GOT3 (cell line): ENCODE data around the gene SIRT6.
"Not testable (repeated sequence)": the region's sequence is repeated elsewhere in the genome, so short reads cannot be mapped to it uniquely, and the experiment has no call there.

Source experiments
- DNase-seq: peaks from one replicate; lab custom pipeline; 2025; ENCODE audit warnings: mixed read lengths; lab: John Stamatoyannopoulos, UW

The SIRT6 gene

DNA sequence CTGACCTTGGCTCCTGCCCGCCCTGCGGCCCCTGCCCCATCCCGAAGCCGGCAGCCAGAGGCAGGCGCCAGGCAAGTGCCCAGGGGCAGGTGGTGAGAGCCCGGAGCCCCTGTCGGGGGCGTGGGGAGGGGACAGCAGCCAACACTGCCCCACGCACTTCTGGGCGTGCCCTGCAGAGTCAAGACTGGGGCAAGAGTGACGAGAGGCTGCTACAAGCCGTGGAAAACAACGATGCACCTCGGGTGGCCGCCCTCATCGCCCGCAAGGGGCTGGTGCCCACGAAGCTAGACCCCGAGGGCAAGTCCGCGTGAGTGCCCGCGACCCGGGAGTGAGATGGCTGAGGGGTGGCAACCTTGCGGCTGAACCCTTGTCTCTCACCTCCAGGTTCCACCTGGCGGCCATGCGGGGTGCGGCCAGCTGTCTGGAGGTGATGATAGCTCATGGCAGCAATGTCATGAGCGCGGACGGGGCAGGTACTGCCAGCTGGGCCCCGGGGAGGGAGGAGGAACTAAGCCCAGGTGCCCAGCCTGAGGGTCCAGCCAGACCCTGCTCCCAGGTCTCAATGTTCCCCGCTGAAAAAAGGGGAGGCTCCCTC lies 17.4 kb upstream of the SIRT6 start:
- DNase-seq, result no peak

DNA sequence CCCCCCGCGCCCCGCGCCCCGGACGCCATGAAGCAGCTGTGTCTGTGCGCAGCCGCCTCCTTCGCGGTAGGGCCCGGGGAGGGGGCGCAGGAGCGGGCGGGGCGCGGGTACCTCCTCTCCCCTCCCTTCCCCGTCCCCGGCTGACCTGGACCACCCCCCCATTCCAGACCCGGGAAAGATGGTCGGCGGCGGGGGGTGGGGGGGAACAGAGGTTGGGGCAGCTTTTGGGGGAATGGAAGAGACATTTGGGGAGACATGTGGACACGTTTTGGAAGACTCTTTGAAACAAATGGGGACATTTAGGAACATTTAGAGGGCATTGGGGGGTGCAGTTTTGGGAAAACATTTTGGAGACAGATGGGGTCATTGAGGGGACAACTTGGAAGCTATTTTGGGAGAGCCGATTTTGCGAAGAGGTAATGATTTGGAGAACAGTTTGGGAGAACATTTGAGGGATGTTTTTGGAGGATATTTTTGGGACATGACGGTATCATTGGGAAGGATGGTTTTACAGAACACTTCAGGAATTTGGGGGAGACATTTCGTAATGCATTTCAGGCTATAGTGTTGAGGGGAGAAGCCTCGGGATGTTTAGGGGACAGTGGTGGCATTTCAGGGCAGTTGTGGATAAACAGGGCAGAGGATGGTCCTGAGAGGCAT lies 16.2 kb upstream of the SIRT6 start:
- DNase-seq, result no peak

DNA sequence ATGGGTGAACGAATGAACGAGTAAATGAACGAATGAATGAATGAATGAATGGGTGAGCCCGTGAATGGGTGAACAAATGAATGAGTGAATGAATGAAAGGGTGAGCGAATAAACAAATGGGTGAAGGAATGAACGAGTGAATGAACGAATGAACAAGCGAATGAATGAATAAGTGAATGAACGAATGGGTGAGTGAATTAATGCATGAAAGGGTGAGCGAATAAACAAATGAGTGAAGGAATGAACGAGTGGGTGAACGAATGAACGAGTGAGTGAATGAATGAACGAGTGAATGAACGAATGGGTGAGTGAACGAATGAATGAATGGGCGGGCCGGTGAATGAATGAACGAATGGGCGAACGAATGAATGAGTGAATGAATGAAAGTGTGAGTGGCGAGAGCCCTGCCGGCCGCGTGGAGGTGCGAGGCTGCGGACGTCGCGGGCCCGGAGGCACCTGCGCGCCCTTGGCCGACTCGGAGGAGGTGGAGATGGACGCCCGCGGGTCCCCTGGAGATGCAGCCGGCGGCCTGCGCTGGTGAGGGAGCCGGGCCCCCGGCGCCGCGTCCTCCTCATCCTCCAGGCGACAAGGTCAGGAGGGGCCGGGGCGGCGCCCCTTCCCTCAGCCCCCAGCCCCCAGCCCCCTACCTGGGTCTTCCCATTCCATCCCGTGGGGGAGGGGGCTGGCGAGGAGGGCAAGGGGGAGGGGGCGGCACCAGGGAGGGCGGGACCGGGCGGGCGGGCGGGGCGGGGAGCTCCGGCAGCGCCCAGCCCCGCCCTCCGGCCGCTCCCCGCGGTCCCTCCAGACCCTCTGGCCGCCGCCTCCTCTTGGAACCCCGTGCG lies 15.5 kb upstream of the SIRT6 start:
- DNase-seq, result no peak

DNA sequence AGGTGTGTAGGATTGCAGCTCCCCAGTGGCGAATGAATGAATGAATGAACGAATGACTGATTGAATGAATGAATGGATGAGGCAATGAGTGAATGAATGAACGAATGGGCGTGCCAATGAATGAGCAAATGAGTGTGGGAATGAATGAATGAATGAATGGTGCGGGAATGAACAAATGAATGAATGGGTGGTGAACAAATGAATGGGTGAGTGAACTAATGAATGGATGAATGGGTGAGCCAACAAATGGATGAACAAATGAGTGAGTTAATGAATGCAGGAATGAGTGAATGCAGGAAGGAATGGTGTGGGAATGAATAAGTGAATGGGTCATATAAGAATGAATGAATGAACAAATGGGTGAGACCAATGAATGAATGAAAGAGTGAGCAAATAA lies 14.9 kb upstream of the SIRT6 start:
- DNase-seq, result no peak

DNA sequence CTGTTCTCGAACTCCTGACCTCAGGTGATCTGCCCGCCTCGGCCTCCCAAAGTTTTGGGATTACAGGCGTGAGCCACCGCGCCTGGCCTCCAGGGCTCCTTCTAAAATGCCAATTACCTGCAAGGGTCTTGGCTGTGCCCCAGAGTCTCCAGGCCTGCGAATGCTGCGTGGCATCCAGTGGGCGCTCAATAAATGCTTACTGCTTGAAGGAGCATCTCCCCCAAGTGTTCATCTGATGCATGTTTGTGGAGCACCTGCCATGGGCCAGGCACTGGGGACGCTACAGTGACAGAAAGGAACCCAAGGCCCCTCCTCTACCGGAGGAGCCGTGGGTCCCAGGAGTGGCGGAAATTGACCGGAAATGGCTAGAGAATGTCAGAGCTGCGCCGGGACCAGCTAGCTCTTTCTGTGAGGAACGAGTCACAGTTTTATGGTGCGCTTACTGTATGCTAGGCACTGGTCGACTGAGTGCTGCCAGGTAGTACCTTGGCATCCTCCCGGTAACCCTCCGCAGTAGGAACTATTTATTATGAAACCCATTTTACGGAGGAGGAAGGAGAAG lies 14.3 kb upstream of the SIRT6 start:
- DNase-seq, result no peak

DNA sequence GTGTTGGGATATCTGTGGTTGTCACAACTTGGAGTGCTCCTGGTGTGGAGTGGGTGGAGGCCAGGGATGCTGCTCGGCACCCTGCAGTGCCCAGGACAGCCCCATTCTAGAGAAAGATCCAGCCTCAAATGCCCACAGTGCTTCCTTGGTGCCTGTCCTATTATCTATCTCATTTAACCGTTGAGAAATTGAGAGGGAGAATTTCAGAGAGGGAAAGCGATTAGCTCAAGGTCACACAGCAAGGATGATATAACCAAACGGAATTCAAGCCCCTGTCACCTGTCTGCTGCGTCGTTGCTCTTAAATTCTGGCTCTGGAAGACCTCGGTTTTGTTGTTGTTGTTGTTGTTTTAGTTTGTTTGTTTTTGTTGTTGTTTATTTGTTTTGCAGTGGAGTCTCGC lies 13.6 kb upstream of the SIRT6 start:
- no peak for DNase-seq

DNA sequence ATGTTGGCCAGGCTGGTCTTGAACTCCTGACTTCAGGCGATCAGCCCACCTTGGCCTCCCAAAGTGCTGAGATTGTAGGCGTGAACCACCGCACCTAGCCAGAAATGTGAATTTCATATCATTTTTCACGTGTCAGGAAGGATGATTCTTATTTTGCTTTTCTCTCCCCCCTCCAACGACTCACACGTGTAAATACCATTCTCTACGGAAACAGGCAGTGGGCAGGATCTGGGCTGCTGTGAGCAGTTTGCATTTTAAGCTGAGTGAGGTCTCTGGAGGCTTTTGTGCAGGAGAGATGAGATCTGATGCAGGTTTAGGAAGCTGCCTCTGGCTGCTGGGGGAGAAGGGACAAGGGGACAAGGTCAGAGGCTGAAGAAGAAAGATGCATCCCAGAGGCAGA lies 12.0 kb upstream of the SIRT6 start:
- no peak for DNase-seq

DNA sequence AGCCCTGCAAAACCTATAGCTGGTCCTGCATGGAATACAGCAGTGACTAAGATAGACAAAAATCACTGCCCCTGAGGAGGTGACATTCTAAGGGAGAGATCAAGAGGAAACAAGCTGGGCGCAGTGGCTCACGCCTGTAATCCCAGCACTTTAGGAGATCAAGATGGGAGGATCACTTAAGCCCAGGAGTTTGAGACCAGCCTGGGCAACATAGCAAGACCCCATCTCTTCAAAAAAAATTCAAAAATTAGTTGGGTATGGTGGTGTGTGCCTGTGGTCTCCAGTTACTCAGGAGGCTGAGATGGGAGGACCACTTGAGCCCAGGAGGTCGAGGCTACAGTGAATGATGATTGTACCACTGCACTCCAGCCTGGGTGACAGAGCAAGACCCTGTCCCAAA lies 10.2 kb upstream of the SIRT6 start:
- not testable (repeated sequence) for DNase-seq

DNA sequence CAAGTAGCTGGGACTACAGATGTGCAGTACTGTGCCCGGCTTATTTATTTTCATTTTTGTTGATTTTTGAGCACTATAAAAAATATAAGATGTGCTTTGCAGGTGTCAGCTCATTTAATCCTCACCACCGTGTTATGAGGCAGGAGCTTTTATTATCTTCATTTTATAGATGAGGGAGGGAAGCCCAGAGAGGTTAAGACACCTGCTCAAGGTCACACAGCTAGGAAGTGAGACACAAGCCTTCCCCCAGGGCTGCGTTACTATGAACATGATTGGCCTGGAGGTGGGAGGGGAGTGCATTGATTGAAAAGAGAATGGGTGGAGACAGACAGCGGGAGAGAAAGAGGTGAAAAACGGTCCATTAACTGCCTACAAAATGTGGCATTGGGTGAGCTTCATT lies 7.3 kb upstream of the SIRT6 start:
- DNase-seq, result no peak

DNA sequence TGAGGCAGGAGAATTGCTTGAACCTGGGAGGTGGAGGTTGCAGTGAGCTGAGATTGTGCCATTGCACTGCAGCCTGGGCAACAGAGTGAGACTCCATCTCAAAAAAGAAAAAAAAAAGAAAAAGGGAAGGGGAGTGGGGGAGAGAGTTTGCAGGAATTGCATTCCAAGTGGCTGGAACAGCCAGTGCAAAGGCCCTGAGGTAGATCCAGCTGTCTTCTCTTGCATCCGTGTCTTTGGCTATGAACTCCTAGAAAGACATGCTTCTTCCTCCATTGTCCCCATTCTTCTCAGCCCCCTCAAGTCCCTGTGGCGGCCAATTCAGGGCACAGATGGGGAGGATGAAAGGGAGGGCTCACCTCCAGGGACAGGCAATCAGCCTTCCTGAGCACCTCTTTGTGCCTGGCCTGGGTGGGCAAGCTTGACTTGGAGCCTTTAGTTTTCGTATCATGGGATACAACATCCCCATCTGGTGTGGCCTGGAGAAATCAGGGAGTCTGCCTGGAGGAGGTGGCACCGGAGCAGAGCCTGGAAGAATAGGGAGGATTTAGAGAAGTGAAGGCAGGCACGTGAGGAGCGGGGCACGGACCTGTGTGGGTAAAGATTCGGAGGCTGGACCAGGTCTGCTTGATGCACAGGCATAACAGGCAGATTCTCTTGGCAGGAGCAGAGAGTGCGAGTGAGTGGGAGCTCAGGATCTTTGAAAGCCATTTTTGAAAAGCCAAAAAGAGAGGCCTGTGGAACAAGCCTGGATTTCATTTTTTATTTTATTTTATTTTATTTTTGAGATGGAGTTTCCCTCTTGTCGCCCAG lies 5.2 kb upstream of the SIRT6 start:
- DNase-seq, result no peak

DNA sequence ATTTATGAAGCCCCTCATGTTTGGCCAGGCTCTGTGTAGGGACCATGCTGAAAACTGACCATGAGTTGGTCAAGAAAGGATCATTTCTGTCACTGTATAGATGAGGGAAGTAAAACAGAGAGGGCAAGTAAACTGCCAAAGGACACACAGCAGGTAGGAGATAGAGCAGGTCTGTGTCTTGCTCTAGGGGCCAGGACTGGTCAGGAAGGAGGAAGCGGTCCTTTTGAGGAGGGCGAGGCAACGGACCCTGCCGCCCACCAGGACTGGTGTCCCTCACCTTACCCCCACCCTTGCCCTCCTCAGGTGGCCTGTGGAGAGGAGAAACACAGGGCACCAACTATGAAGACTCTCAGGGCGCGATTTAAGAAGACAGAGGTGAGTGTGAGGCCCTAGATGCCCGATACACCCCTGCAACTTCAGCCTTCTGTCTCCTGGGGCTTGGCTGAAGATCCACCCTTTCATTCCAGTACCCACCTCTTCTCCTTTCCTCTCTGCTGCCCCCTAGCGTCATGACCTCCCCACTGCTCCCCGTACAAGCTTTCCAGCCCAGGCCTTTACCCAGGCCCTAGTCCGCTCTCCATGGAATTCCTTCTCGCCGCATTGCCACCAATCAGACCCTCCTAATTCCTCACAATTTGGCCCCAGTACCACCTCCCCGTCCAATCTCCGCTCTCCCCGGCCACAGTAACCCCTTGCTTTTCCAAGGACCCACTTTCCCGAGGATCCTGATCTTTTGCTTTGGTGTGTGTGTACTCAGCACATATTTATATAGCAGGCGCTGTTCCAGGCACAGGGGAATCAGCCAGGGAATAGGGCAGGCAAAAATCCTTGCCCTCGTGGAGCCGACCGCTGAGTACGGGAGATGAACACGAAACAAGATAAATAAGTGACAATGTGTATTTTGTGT lies 4.0 kb upstream of the SIRT6 start:
- DNase-seq, result peak; percentile 21

DNA sequence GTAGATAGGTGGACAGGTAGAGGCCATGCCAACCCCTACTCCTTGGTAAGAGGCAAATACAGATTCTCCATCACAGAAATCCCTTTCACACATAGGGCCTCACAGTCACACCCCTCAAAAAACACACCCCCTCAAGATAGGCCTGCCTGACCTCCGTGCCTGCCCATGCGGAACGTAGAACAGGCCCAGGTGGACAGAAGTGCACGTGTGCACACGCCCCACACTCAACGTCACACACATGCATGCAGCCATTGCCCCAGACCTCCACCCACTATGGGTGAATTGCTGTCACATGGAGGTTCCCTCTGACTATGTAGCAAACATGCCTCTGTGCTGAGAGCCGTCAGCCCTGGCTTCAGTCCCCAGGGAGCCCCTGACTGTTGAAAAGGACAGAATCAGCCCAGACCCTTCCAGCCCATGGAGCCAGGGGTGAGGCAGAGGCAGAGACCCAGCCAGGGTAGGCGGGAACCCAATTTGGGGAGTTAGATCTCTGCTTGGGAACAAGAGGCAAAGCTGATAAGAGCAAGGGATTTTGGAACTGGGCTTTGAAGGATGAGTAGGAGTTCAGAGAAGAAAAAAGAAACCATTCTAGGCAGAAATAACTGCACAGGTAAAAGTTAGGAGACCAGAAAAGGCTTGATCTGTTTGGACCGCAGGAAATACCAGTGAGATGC lies 3.2 kb upstream of the SIRT6 start:
- no peak for DNase-seq

DNA sequence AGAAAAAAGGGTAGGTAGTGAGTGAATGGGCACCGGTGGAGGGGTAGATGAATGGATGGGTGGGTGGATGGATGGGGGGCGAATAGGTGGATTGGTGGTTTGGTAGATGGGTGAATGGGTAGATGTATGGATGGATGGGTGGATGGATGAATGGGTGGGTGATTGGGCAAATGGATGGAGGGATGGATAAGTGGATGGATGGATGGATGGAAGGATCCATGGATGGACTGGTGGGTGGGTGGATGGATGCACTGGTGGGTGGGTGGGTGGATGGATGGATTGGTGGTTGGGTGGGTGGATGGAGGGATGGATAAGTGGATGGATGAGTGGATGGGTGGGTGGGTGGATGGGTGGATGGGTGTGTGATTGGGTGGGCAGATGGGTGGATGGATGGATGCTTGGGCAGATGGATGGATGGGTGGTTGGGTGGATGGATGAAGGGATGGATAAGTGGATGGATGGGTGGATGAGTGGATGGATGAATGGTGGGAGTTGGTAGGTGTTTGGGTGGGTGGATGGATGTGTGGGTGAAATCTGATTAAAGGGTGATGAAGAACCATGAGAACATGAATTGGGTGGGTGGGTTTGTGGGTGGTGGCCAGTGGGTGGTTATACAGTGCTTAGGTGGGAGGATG lies 2.5 kb upstream of the SIRT6 start:
- no peak for DNase-seq

DNA sequence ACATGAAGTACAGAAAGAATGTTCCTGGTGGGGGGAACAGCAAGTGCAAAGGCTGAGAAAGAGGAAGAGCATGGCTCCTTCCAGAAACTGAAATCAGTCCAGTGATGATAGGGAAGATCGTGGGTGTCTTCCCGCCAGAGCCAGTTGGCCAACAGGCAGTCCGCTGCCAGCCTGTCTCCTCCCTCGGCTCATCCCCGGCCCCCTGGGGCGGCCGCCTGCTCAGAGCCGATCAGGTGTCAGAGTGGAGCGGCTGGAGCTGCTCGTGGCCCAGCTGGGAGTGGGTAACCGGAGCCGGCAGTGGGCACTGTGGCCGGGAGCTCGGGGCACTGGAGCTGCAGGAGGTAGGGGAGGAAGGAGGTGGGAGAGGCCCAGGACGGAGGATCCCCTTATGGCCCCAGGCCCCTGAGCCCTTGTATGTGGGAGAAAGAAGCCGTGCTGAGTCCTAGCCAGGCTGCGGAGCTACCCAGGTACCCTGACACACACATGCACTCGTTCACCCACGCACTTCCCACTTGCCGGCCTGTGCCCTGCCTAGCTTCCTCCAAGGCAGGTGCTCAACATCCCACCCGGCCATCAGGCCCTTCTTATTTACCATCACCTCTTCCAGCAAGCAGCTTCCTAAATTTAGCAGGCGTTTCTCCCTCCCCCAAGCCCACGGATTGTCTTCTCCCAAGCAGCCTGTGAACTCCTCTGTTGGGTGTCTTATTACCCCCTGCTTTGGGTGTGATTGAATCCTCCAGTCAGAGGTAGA lies 1.8 kb upstream of the SIRT6 start:
- DNase-seq, result no peak

DNA sequence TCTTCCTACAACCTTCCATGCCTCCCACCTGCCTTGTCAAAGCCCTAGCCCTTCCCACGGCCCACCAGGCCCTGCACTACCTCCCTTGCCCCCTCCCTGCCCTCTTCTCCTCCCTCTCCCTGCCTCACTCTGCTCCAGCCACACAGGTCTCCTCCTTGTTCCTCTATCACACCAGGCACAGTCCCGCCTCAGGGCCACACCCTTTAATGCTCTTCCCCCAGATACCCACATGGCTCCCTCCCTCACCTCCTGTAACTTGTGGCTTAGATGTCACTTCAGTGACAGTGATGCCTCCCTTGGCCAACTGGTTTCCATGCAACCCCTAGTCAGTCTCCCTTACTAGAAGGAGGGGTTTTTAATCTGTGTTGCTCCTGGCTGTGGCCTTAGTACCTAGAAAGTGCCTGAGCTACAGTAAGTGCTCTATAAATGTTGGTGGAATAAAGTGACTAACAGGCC lies 1.3 kb downstream of the SIRT6 start:
- no peak for DNase-seq

DNA sequence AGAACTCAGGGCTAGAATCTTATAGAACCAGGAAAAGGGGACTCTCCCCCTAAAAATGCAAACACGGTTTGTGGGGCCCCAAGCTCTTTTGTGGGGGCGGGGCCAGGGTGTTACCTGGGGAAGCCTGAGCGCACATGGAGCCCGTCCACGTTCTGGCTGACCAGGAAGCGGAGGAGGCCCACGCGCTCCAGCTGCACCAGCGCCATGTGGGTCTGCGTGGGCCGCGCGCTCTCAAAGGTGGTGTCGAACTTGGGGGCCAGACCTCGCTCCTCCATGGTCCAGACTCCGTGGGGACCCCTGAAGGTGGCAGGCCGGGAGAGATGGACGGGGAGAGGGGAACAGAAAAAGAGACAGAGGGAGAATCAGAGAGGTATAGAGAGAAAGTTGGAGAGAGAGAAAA lies 3.4 kb downstream of the SIRT6 start:
- DNase-seq, result no peak

DNA sequence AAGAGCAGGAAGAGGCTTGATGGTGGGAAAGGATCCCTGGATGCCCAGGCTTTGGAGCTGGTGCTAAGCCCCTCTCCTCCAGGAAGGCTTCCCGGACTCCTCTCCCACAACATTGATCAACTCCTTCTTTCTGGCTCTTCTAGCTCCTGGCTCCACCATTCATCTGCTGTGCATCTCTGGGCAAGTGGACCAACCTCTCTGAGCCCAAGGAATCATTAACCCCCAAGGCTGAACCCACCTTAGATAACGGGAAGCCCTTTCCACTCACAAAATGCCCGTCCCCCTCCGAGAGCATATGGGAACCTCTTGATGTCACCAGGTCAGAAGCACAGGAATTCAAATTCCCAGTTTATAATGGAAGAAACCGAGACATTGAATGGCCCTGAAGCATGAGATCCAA lies 5.2 kb downstream of the SIRT6 start:
- DNase-seq, result no peak

DNA sequence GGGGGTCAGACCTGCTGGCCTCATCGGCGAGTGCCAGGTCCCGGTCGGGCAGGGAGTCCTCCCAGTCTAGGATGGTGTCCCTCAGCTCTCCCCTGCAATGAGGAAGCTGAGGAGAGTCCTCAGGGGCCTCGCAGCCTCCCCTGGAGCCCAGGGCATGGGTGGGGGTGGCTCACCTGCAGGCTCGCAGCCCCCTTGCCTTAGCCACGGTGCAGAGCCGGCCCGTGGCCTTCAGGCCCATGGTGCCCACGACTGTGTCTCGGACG lies 6.8 kb downstream of the SIRT6 start:
- DNase-seq, result no peak

DNA sequence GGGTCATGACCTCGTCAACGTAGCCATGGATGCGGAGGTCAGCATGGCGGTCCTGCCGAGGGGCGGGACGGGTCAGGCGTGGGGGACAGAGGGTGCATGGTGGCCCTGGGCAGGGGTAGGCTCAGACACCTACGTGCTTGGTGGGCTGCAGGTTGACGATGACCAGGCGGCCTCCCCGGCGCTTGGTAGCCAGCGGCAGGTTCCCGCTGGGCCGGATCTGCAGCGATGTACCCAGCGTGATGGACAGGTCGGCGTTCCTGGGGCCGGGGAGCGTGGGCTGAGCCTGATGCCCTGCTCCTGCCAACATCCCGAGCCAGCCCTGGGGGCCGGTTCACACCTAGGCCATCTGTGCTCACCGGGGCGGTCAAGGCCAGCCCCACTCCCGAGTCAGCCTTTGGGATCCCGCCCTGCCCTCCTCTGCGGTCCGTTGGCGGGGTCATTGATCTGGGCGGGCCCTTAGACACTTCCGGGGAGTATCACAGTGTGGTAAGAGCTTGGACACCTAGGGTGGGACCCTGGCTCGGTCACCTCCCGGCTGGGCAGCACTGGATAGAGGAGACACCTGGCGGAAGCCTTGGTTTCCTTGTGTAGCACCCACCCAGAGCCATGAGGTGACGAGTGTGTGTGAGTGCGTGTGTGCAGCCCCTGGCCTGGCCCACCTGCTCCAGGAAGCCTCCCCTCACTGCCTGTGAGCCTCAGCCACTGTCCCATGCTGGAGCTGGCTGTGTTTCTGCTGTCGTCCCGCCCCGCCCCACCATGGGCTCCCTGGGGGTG lies 7.3 kb downstream of the SIRT6 start:
- DNase-seq, result no peak
